Right ventricle myocardium superior (tissue), 1 donor: ENCODE data around the gene INTS15. TPM values are rescaled to one million over a fixed set of nuclear protein-coding genes. Genes with fewer than 3 reads are reported as not detected.
A peak's percentile ranks its signal among the peaks of the same experiment; 100 is the strongest.

Experiments
- ATAC-seq: fragments of 200-7000 bp; cut with Tn5 transposase; one replicate; pipeline ENCODE4 v1.9.1; 2020; ENCODE audit warnings: mild to moderate bottlenecking; ENCODE audit not compliant: poor library complexity
- DNase-seq: peaks from one replicate; pipeline ENCODE4 v3.0.0-alpha.2; 2020
- intact Hi-C: fragments of 100-400 bp; cut with DNase I; formaldehyde crosslinking; loops from one replicate; pipeline ENCODE4 v1.11.2; 2022
- long read RNA-seq: library from polyadenylated mRNA; unstranded; transcript quantifications from one replicate; pipeline ENCODE4 v2.0.0, GENCODE V29; 2021
- total RNA-seq: library from RNA; stranded (reverse); fragmentation: NEBNext Ultra II Directional; extraction: Animal tissue kit (Norgen Biotek cat#: 25700); gene quantifications from one replicate; pipeline ENCODE4 v1.2.1, GENCODE V29; 2021
- donor health status: DM: no; HTN: yes; CAD: no; lungs with severe emphysema.

The INTS15 gene
- total RNA-seq, result 15.6 TPM
- long read RNA-seq, transcript C7orf26-201 (6 exons, 2,182 nt), result major isoform, 20 of 26 reads
- long read RNA-seq, partial matches to known transcripts, result 3 of 26 reads
- long read RNA-seq, other reads (novel, unspliced or antisense), result 3 of 26 reads

- intact Hi-C loops, result no loop called here
These were observed at the start of gene INTS15 for GRCh38 chr7:6589829-6590644. INTS15 (plus strand) TSS chr7:6590021; CDS start chr7:6590284, 263 bp downstream.

GRCh38 chr7:6542368-6542767, 47.5 kb upstream of the INTS15 start:
- intact Hi-C loops, result no loop called here
- ATAC-seq (no peak), DNase-seq (no peak)

More at GRCh38 chr7:6589829-6590644, at the start of gene INTS15:
- DNase-seq (peak; percentile 84), ATAC-seq (peak; percentile 97)

- intact Hi-C loops, result no loop called here
- no peak for ATAC-seq
These were observed 44.3 kb upstream of the INTS15 start for GRCh38 chr7:6545398-6546126.

GRCh38 chr7:6546498-6547251, 43.1 kb upstream of the INTS15 start:
- DNase-seq (no peak), ATAC-seq (no peak)

More at GRCh38 chr7:6545398-6546126, 44.3 kb upstream of the INTS15 start:
- no peak for DNase-seq

GRCh38 chr7:6547400-6547799, 42.4 kb upstream of the INTS15 start:
- ATAC-seq (no peak), DNase-seq (no peak)
- intact Hi-C loops, result no loop called here

More at GRCh38 chr7:6546498-6547251, 43.1 kb upstream of the INTS15 start:
- intact Hi-C loops, result no loop called here

GRCh38 chr7:6551016-6551511, 38.8 kb upstream of the INTS15 start, which contains the start of gene GRID2IP:
GRID2IP (minus strand) TSS chr7:6551461; CDS start chr7:6551436, 25 bp downstream.
- intact Hi-C loops, result no loop called here
- ATAC-seq (no peak), DNase-seq (no peak)

GRCh38 chr7:6553448-6554044, 36.3 kb upstream of the INTS15 start:
- no peak for DNase-seq
- ATAC-seq, result no peak
- intact Hi-C loops, result no loop called here

GRCh38 chr7:6554848-6555247, 35.0 kb upstream of the INTS15 start:
- ATAC-seq (no peak), DNase-seq (no peak)
- intact Hi-C loops, result no loop called here

GRCh38 chr7:6556196-6556595, 33.6 kb upstream of the INTS15 start:
- ATAC-seq (no peak), DNase-seq (no peak)
- intact Hi-C loops, result no loop called here

- intact Hi-C loops, result no loop called here
- ATAC-seq (no peak), DNase-seq (no peak)
These were observed 31.0 kb upstream of the INTS15 start for GRCh38 chr7:6558837-6559236.

GRCh38 chr7:6559896-6560295, 29.9 kb upstream of the INTS15 start:
- intact Hi-C loops, result no loop called here
- ATAC-seq (no peak), DNase-seq (no peak)

GRCh38 chr7:6562106-6562505, 27.7 kb upstream of the INTS15 start:
- no peak for DNase-seq
- intact Hi-C loops, result no loop called here
- ATAC-seq, result no peak

GRCh38 chr7:6563936-6564770, 25.7 kb upstream of the INTS15 start:
- intact Hi-C loops, result no loop called here
- no peak for DNase-seq
- ATAC-seq, result peak; percentile 41

GRCh38 chr7:6565655-6566054, 24.2 kb upstream of the INTS15 start:
- intact Hi-C loops, result no loop called here
- DNase-seq (no peak), ATAC-seq (no peak)

- ATAC-seq, result no peak
- no peak for DNase-seq
- intact Hi-C loops, result no loop called here
These were observed 21.9 kb upstream of the INTS15 start for GRCh38 chr7:6567886-6568285.

- no peak for DNase-seq
- intact Hi-C loops, result no loop called here
- ATAC-seq, result no peak
These were observed 18.6 kb upstream of the INTS15 start for GRCh38 chr7:6571160-6571779.
